Measurements from ENCODE around the gene NAV2. TPM values are rescaled to one million over a fixed set of nuclear protein-coding genes. Genes with fewer than 3 reads are reported as not detected.

Gene NAV2
- polyA plus RNA-seq (3.0 and 3.5 TPM in 2 replicates), polyA minus RNA-seq (6.3 and 12.0 TPM in 2 replicates)

- Histone ChIP-seq H3K4me3 (ENCODE audit: low read length) (peak within 1 kb of the TSS; percentile 85), H3K9me2 (ENCODE audit: insufficient read depth, low read length) (no peaks in the 10 kb centered on the region), H3K79me2 (replicated peaks; ENCODE audit: insufficient read depth, low read length) (no peaks in the 10 kb centered on the region), H3K36me3 (ENCODE audit: insufficient read depth, low read length) (no peaks in the 10 kb centered on the region), H3K4me2 (ENCODE audit: low read length) (peak within 1 kb of the TSS; percentile 76), H3K27me3 (ENCODE audit: insufficient read depth, low read depth, low read length) (peaks cover 58% of the 10 kb centered on the region), H3K9me3 (ENCODE audit: low read length) (no peaks in the 10 kb centered on the region), H3K27ac (ENCODE audit: low read length) (no peak within 1 kb of the TSS), H4K20me1 (ENCODE audit: insufficient read depth) (no peaks in the 10 kb centered on the region), H3F3A (ENCODE audit: insufficient read depth, low read length, poor library complexity, severe bottlenecking) (no peaks in the 10 kb centered on the region), H3K9ac (ENCODE audit: low read length) (peak within 1 kb of the TSS; percentile 66), H2AFZ (ENCODE audit: low read depth, low read length) (peak within 1 kb of the TSS; percentile 24)
- TF ChIP-seq SMC3 (conservative IDR thresholded peaks at IDR 0.05; ENCODE audit: poor library complexity), result peak; percentile 31
- TF ChIP-seq EP300 (conservative IDR thresholded peaks at IDR 0.05; ENCODE audit: poor library complexity, severe bottlenecking), result peak; percentile 34
- TF ChIP-seq REST (IDR thresholded peaks at IDR 0.05; ENCODE audit: borderline replicate concordance), result peak; percentile 30
- peak; percentile 49 for TF ChIP-seq RAD21 (conservative IDR thresholded peaks at IDR 0.05)
- peak; percentile 34 for TF ChIP-seq TAF1 (IDR thresholded peaks at IDR 0.05; ENCODE audit: low read depth)
- no peak for TF ChIP-seq POLR2AphosphoS5 (IDR thresholded peaks at IDR 0.05)
- peak; percentile 70 for TF ChIP-seq MXI1 (conservative IDR thresholded peaks at IDR 0.05; ENCODE audit: poor library complexity, severe bottlenecking)
- no peak for TF ChIP-seq EZH2 (IDR thresholded peaks at IDR 0.05; ENCODE audit: borderline replicate concordance, insufficient read depth, low read length, poor library complexity, severe bottlenecking)
- TF ChIP-seq CTCF (IDR thresholded peaks at IDR 0.05; ENCODE audit: poor library complexity, severe bottlenecking), result peak; percentile 14
These were observed at the start of gene NAV2 for GRCh38 chr11:19712281-19713195. Gene NAV2 (plus strand): TSS chr11:19712837. CDS start chr11:19713696, 859 bp downstream.

GRCh38 chr11:19663206-19663605 lies 49.4 kb upstream of the NAV2 start:
- no peaks in the 10 kb centered on the region for H3K79me2 ChIP-seq (replicated peaks; ENCODE audit: insufficient read depth, low read length)

More at GRCh38 chr11:19663206-19663605, 49.4 kb upstream of the NAV2 start:
- Histone ChIP-seq H3K36me3 (ENCODE audit: insufficient read depth, low read length) (no peaks in the 10 kb centered on the region), H3K9me2 (ENCODE audit: insufficient read depth, low read length) (no peaks in the 10 kb centered on the region), H3K27me3 (ENCODE audit: insufficient read depth, low read depth, low read length) (no peaks in the 10 kb centered on the region), H3K9me3 (ENCODE audit: low read length) (no peaks in the 10 kb centered on the region), H3K4me3 (ENCODE audit: low read length) (no peak overlapping the region), H3K9ac (ENCODE audit: low read length) (no peak overlapping the region), H4K20me1 (ENCODE audit: insufficient read depth) (no peaks in the 10 kb centered on the region), H3K4me2 (ENCODE audit: low read length) (no peak overlapping the region), H2AFZ (ENCODE audit: low read depth, low read length) (no peak overlapping the region), H3F3A (ENCODE audit: insufficient read depth, low read length, poor library complexity, severe bottlenecking) (no peaks in the 10 kb centered on the region), H3K27ac (ENCODE audit: low read length) (no peak overlapping the region)
- TF ChIP-seq SMC3 (conservative IDR thresholded peaks at IDR 0.05; ENCODE audit: poor library complexity) (no peak), EP300 (conservative IDR thresholded peaks at IDR 0.05; ENCODE audit: poor library complexity, severe bottlenecking) (no peak), MXI1 (conservative IDR thresholded peaks at IDR 0.05; ENCODE audit: poor library complexity, severe bottlenecking) (no peak)

All from neural cell (in vitro differentiated cells).